Lower leg skin (tissue), 4 donors: ENCODE data around the gene DOC2A. TPM values are rescaled to one million over a fixed set of nuclear protein-coding genes. Genes with fewer than 3 reads are reported as not detected.

Source experiments
- DNase-seq, 2 donors: peaks; one replicate each; pipeline ENCODE4 v3.0.0-alpha.2; 2019; ENCODE audit warnings: low spot score in 2 of 2
- H3K4me3 ChIP-seq: fragments of 200-600 bp; sonication (generic); 2 replicates; pipeline ENCODE4 v1.5.1; 2017; ENCODE audit warnings: mild to moderate bottlenecking, low read depth; ENCODE audit not compliant: poor library complexity, severe bottlenecking
- POLR2A ChIP-seq, 2 donors: fragments of 450-650 bp; IDR thresholded peaks; one replicate each; pipeline ENCODE4 v1.6.1; 2016 to 2017; ENCODE audit warnings: antibody characterized with exemption in 2 of 2, mild to moderate bottlenecking in 1 of 2, moderate library complexity in 1 of 2
- WGBS, 2 donors: methylation state at CpG; one replicate each; pipeline ENCODE4 v1.1.5; 2018; 5-methylcytosine and 5-hydroxymethylcytosine counted together
- intact Hi-C: fragments of 100-400 bp; cut with DNase I; formaldehyde crosslinking; loops from one replicate; pipeline ENCODE4 v1.15.0; 2023; ENCODE audit warnings: low total_unique reads
- total RNA-seq, 4 donors: library from RNA; depleted of rRNA; stranded (reverse); fragments of >200 nt; gene quantifications; one replicate each; pipeline ENCODE4 v1.1.0, GENCODE V29; 2016
- TF ChIP-seq, protein P1 (sequence below), 3 donors: fragments of 450-650 bp; IDR thresholded peaks; one replicate each; pipeline ENCODE4 v1.5.1; 2016; ENCODE audit warnings: antibody characterized with exemption in 3 of 3, mild to moderate bottlenecking in 3 of 3, moderate library complexity in 2 of 3

Gene DOC2A
- total RNA-seq, 4 donors from 2014 or later: 0.21 to 2.6 (median 0.69) TPM; not detected in 1

- TF ChIP-seq, protein P1, sequence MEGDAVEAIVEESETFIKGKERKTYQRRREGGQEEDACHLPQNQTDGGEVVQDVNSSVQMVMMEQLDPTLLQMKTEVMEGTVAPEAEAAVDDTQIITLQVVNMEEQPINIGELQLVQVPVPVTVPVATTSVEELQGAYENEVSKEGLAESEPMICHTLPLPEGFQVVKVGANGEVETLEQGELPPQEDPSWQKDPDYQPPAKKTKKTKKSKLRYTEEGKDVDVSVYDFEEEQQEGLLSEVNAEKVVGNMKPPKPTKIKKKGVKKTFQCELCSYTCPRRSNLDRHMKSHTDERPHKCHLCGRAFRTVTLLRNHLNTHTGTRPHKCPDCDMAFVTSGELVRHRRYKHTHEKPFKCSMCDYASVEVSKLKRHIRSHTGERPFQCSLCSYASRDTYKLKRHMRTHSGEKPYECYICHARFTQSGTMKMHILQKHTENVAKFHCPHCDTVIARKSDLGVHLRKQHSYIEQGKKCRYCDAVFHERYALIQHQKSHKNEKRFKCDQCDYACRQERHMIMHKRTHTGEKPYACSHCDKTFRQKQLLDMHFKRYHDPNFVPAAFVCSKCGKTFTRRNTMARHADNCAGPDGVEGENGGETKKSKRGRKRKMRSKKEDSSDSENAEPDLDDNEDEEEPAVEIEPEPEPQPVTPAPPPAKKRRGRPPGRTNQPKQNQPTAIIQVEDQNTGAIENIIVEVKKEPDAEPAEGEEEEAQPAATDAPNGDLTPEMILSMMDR (IDR thresholded peaks at IDR 0.05): no peak
- no peak for TF ChIP-seq POLR2A (IDR thresholded peaks at IDR 0.05)
- 82 to 85% methylated on average over 24 of the region's 24 CpGs for WGBS, 2 donors
- no peak overlapping the region for H3K4me3 ChIP-seq
- DNase-seq: no peak
- intact Hi-C loops: no loop called here
These were observed 28.0 kb downstream of the DOC2A start for GRCh38 chr16:29982560-29983419.

DNA sequence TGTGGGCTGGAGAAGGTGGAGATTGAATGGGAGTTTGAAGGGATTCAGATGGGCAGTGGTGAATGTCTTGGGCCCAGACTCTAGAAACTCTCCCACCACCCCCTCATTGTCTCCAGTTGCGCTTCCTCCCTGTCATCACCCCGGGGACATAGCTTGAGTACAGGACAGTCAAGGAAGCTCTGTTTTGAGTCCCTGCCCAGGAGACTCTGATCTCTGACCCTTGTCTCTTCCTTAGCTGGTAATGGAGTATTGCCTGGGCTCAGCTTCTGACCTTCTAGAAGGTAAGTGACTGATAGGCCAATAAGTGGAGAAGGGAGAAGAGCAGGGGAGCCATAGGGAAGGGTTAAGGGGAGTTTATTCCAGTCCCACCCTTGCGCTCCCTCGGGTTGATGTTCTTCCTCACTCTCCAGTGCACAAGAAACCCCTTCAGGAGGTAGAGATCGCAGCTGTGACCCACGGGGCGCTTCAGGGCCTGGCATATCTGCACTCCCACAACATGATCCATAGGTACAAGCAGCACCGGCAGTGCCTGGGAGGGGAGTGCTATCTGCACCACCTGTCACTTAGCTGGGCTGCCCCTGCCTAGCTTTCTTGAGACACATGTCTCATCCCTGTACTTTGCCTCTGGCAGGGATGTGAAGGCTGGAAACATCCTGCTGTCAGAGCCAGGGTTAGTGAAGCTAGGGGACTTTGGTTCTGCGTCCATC, 32.1 kb downstream of the DOC2A start:
- WGBS, 2 donors: 85 to 90% methylated on average over 9 of the region's 9 CpGs
- intact Hi-C loops: no loop called here
- TF ChIP-seq, protein P1 (IDR thresholded peaks at IDR 0.05): no peak
- no peak for TF ChIP-seq POLR2A (IDR thresholded peaks at IDR 0.05)
- DNase-seq: no peak
- H3K4me3 ChIP-seq: no peak overlapping the region

- TF ChIP-seq POLR2A (IDR thresholded peaks at IDR 0.05): no peak
- TF ChIP-seq, protein P1 (IDR thresholded peaks at IDR 0.05): no peak
- 94 to 96% methylated on average over 9 of the region's 9 CpGs for WGBS, 2 donors
- DNase-seq: no peak
- H3K4me3 ChIP-seq: no peak overlapping the region
- intact Hi-C loops: no loop called here
These were observed 32.7 kb downstream of the DOC2A start for GRCh38 chr16:29978081-29978480.

GRCh38 chr16:29977063-29977825, 33.6 kb downstream of the DOC2A start:
- 76 to 85% methylated on average over 7 to 9 of the region's 9 CpGs for WGBS, 2 donors
- TF ChIP-seq POLR2A (IDR thresholded peaks at IDR 0.05): no peak
- TF ChIP-seq, protein P1 (IDR thresholded peaks at IDR 0.05): no peak
- no peak for DNase-seq
- intact Hi-C loops: no loop called here
- H3K4me3 ChIP-seq: no peak overlapping the region

- WGBS, 2 donors: 21 to 23% methylated on average over 6 of the region's 6 CpGs
- no peak overlapping the region for H3K4me3 ChIP-seq
- TF ChIP-seq, protein P1 (IDR thresholded peaks at IDR 0.05): no peak
- no peak for TF ChIP-seq POLR2A (IDR thresholded peaks at IDR 0.05)
- intact Hi-C loops: no loop called here
- no peak for DNase-seq
These were observed 34.9 kb downstream of the DOC2A start for GRCh38 chr16:29975811-29976511.
